PFSK-1 (cell line): ENCODE data around the gene VSTM4.

Source experiments
- FOXP2 ChIP-seq: optimal IDR thresholded peaks from 2 replicates; pipeline ENCODE3; 2011; ENCODE audit warnings: borderline replicate concordance, control low read depth, inconsistent platforms; ENCODE audit not compliant: insufficient read depth; ENCODE audit errors: extremely low read length, extremely low read depth
- POLR2AphosphoS5 ChIP-seq: IDR thresholded peaks from 2 replicates; pipeline ENCODE4 v1.6.1; 2012; ENCODE audit warnings: low read depth, mild to moderate bottlenecking, control low read depth, low read length, moderate library complexity
- SIN3A ChIP-seq: IDR thresholded peaks from 2 replicates; pipeline ENCODE4 v1.6.1; 2012; ENCODE audit warnings: mild to moderate bottlenecking, low read length, moderate library complexity, borderline replicate concordance; ENCODE audit not compliant: insufficient read depth
- TAF1 ChIP-seq: IDR thresholded peaks from 2 replicates; pipeline ENCODE4 v1.6.1; 2012; ENCODE audit warnings: low read length, control low read depth, borderline replicate concordance; ENCODE audit not compliant: insufficient read depth
- TF ChIP-seq, protein P1 (sequence below), 2 experiments: IDR thresholded peaks; 2 replicates each; pipeline versions ENCODE4 v1.6.1 to v1.8.0; 2011 to 2012; ENCODE audit warnings: low read depth in 2 of 2, low read length in 2 of 2, control low read depth in 1 of 2, inconsistent platforms in 1 of 2, mild to moderate bottlenecking in 1 of 2, moderate library complexity in 1 of 2; ENCODE audit not compliant: insufficient read depth in 1 of 2

Gene VSTM4

DNA sequence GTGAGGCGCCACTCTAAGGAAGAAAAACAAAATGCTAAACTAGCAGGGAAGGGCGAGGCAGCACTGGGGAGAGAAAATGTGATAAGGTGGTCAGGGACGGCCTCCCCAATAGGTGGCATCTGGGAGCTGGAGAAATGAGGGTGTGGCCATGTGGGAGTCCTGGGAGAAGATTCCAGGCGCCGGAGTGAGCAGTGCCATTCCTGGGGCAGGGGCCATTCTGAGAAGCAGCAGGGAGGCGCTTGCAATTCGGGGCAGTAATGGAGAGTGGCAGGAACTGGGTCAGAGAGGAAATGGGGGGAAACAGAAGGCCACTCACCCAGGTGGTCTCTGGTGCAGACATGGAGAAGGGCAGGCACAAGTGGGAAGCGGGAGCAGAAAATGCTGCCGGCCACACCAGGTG is 113.9 kb downstream of the VSTM4 start:
- TF ChIP-seq, protein P1, sequence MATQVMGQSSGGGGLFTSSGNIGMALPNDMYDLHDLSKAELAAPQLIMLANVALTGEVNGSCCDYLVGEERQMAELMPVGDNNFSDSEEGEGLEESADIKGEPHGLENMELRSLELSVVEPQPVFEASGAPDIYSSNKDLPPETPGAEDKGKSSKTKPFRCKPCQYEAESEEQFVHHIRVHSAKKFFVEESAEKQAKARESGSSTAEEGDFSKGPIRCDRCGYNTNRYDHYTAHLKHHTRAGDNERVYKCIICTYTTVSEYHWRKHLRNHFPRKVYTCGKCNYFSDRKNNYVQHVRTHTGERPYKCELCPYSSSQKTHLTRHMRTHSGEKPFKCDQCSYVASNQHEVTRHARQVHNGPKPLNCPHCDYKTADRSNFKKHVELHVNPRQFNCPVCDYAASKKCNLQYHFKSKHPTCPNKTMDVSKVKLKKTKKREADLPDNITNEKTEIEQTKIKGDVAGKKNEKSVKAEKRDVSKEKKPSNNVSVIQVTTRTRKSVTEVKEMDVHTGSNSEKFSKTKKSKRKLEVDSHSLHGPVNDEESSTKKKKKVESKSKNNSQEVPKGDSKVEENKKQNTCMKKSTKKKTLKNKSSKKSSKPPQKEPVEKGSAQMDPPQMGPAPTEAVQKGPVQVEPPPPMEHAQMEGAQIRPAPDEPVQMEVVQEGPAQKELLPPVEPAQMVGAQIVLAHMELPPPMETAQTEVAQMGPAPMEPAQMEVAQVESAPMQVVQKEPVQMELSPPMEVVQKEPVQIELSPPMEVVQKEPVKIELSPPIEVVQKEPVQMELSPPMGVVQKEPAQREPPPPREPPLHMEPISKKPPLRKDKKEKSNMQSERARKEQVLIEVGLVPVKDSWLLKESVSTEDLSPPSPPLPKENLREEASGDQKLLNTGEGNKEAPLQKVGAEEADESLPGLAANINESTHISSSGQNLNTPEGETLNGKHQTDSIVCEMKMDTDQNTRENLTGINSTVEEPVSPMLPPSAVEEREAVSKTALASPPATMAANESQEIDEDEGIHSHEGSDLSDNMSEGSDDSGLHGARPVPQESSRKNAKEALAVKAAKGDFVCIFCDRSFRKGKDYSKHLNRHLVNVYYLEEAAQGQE (IDR thresholded peaks at IDR 0.05; ENCODE audit: insufficient read depth in 1 of 2, low read depth in 2 of 2, low read length in 2 of 2), result no peak
- TF ChIP-seq FOXP2, result no peak
- no peak for TF ChIP-seq TAF1
- no peak for TF ChIP-seq POLR2AphosphoS5
- no peak for TF ChIP-seq SIN3A

DNA sequence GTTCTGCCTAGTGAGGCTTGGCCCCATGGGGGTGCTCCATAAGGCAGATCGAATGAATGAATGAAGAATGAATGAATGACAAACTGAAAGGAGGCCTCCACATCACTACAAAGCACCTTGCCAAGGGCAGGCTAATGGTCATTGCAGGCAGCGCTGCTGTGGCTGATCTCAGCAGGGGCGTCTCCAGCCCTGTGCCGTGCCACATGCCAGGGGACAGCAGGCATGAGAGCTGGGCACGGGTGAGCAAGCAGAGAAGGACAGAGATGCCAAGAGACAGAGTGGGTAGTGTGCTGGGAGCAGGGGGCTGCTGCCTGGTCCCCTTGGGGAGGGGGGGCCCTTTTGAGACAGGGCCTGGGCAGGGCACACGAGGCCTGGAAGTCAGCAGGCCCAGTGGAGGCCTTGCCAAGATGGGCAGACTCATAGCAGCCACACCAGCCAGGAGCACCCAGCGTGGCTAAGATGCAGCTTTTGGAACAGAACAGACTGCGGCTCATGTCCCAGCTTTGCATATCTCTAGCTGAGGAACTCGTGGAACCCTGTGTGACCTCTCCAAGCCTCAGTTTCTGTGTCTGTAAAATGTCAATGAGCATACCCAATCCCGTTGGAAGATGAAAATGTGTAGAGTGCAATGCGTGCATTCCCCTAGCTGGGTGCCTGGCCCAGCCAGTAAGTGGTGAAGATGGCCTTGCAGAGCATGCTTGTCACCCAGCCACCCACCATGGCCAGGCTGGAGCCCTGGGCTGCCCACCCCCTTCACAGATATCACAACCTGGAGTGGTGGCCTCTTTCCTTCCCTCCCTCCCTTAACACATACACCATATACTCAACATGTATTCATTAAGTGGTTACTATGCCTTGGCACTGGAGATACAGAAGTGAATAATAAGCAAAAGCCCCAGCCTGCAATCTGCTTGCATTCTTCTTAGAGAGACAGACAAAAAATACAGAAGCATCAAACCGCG is 114.6 kb downstream of the VSTM4 start:
- TF ChIP-seq SIN3A, result no peak
- no peak for TF ChIP-seq FOXP2
- TF ChIP-seq, protein P1 (IDR thresholded peaks at IDR 0.05; ENCODE audit: insufficient read depth in 1 of 2, low read depth in 2 of 2, low read length in 2 of 2), result no peak
- no peak for TF ChIP-seq TAF1
- no peak for TF ChIP-seq POLR2AphosphoS5

DNA sequence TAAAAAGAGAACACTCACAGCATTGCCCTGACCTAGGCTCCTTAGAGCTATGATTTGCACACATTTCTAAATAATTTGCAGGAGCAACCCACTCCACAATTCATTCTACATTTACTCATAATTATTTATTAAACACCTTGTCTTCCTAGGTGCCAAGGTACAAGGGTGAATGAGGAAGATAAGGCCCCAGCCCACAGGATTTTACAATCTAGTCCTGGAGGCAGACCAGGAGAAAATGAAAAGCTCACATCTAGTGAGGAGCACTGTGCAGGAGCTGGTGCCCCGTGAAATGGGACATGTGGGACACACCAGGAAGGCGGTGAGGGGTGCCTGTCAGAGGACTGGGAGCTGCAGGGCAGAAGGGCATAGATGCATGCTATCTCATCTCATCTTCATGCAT is 116.0 kb downstream of the VSTM4 start:
- no peak for TF ChIP-seq SIN3A
- no peak for TF ChIP-seq TAF1
- no peak for TF ChIP-seq POLR2AphosphoS5
- TF ChIP-seq, protein P1 (IDR thresholded peaks at IDR 0.05; ENCODE audit: insufficient read depth in 1 of 2, low read depth in 2 of 2, low read length in 2 of 2), result no peak
- no peak for TF ChIP-seq FOXP2

DNA sequence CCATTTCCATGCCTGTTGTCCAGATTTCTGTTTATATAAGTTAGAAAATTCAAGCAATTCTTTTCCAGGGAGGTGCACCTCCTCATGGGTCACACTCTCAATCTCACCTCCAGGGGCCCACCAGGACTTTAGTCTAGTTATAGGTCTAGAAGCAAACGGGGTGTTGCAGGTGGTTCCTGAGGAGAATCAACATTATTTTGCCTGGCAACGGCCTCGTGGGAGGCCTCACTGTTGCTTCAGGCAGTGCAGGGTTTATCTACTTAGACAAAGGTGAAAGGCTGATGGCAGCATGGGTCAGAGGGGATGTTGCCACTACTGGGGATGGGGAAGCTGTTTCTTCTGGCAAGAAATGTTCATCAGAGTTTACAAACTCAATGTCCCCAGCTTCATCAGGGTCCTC is 119.0 kb downstream of the VSTM4 start:
- TF ChIP-seq POLR2AphosphoS5, result no peak
- no peak for TF ChIP-seq SIN3A

DNA sequence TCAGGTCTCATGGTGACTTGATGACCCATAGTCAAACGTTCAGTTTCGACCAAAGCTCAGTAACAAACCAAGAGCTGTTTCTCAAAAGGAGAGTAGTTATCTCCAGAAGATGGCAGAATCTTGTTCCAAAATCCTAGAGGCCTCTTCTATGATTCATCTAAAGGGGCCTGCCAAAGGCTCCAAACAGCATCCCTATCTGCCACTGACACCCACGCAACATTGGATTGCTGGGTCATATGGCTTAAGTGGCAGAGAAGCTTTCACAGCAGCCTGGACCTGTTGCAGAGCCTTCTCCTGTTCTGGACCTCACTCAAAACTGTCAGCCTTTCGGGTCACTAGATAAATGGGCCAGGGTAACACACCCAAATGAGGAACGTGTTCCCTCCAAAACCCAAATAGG is 121.7 kb downstream of the VSTM4 start:
- TF ChIP-seq SIN3A (no peak), FOXP2 (no peak), POLR2AphosphoS5 (no peak), TAF1 (no peak)
- TF ChIP-seq, protein P1 (IDR thresholded peaks at IDR 0.05; ENCODE audit: insufficient read depth in 1 of 2, low read depth in 2 of 2, low read length in 2 of 2), result no peak
